DOHH2 (cell line): ENCODE measurements around the gene ASAP2.

Experiments used
- H3F3A ChIP-seq: fragments of 200-600 bp; sonication (generic), shearing (Covaris generic); 2 replicates; pipeline ENCODE4 v1.6.0; 2016; ENCODE audit warnings: antibody characterized with exemption, mild to moderate bottlenecking; ENCODE audit not compliant: control insufficient read depth, insufficient read depth
- H3K27ac ChIP-seq: fragments of 200-600 bp; sonication (generic); 2 replicates; pipeline ENCODE4 v1.5.1; 2014; ENCODE audit warnings: low read depth, mild to moderate bottlenecking, low read length, moderate library complexity
- H3K27me3 ChIP-seq: fragments of 200-600 bp; sonication (generic); 2 replicates; pipeline ENCODE4 v1.6.1; 2014; ENCODE audit warnings: mild to moderate bottlenecking, low read length, mixed read lengths; ENCODE audit not compliant: control insufficient read depth
- H3K36me3 ChIP-seq: fragments of 200-600 bp; sonication (generic); 2 replicates; pipeline ENCODE4 v1.6.1; 2014; ENCODE audit warnings: mild to moderate bottlenecking, low read length, moderate library complexity, mixed read lengths; ENCODE audit not compliant: control insufficient read depth
- H3K4me1 ChIP-seq: fragments of 200-600 bp; sonication (generic); 2 replicates; pipeline ENCODE4 v1.6.1; 2014; ENCODE audit warnings: mild to moderate bottlenecking, low read length, mixed read lengths; ENCODE audit not compliant: control insufficient read depth
- H3K4me2 ChIP-seq: fragments of 200-600 bp; sonication (generic); 2 replicates; pipeline ENCODE4 v1.6.0; 2014; ENCODE audit warnings: mild to moderate bottlenecking, low read length, moderate library complexity
- H3K4me3 ChIP-seq: fragments of 200-600 bp; sonication (generic); 2 replicates; pipeline ENCODE4 v1.5.1; 2014; ENCODE audit warnings: mild to moderate bottlenecking, low read length, mixed read lengths
- H3K79me2 ChIP-seq: fragments of 200-600 bp; sonication (generic); 2 replicates; pipeline ENCODE4 v1.6.1; 2014; ENCODE audit warnings: mild to moderate bottlenecking, low read length, mixed read lengths; ENCODE audit not compliant: control insufficient read depth
- H3K9me2 ChIP-seq: fragments of 200-600 bp; sonication (generic); replicated peaks from 2 replicates; pipeline ENCODE4 v1.6.1; 2014; ENCODE audit warnings: mild to moderate bottlenecking, low read length, mixed read lengths; ENCODE audit not compliant: control insufficient read depth
- H3K9me3 ChIP-seq: fragments of 200-600 bp; sonication (generic); 2 replicates; pipeline ENCODE4 v1.6.1; 2014; ENCODE audit warnings: antibody characterized with exemption, low read length, mixed read lengths; ENCODE audit not compliant: control insufficient read depth, insufficient read depth
- H4K20me1 ChIP-seq: fragments of 200-600 bp; sonication (generic); 2 replicates; pipeline ENCODE4 v1.6.0; 2014; ENCODE audit warnings: low read depth, mild to moderate bottlenecking, antibody characterized with exemption, low read length, moderate library complexity; ENCODE audit not compliant: control insufficient read depth, insufficient read depth
- EZH2phosphoT487 ChIP-seq: fragments of 200-600 bp; sonication (generic); IDR thresholded peaks from 2 replicates; pipeline ENCODE4 v1.6.1; 2017; ENCODE audit warnings: borderline replicate concordance, mild to moderate bottlenecking, antibody characterized with exemption, low read length, moderate library complexity, mixed read lengths
- TF ChIP-seq, protein P1 (sequence below): fragments of 200-600 bp; sonication (generic); IDR thresholded peaks from one replicate; pipeline ENCODE4 v1.5.1; 2014; ENCODE audit warnings: antibody characterized with exemption, mild to moderate bottlenecking, low read depth, low read length; ENCODE audit not compliant: poor library complexity, severe bottlenecking

The ASAP2 gene

GRCh38 chr2:9252002-9252357 is 45.4 kb downstream of the ASAP2 start:
- no peaks in the 10 kb centered on the region for H3K9me2 ChIP-seq
- H3K36me3 ChIP-seq, result no peaks in the 10 kb centered on the region
- H3K4me1 ChIP-seq, result no peaks in the 10 kb centered on the region
- H4K20me1 ChIP-seq, result no peaks in the 10 kb centered on the region
- no peaks in the 10 kb centered on the region for H3F3A ChIP-seq
- H3K4me3 ChIP-seq, result no peak overlapping the region
- H3K9me3 ChIP-seq, result no peaks in the 10 kb centered on the region
- peaks cover 4% of the 10 kb centered on the region; the same call in 1 of the 2 replicates for H3K27me3 ChIP-seq
- no peaks in the 10 kb centered on the region for H3K79me2 ChIP-seq
- TF ChIP-seq EZH2phosphoT487, result no peak
- TF ChIP-seq, protein P1, sequence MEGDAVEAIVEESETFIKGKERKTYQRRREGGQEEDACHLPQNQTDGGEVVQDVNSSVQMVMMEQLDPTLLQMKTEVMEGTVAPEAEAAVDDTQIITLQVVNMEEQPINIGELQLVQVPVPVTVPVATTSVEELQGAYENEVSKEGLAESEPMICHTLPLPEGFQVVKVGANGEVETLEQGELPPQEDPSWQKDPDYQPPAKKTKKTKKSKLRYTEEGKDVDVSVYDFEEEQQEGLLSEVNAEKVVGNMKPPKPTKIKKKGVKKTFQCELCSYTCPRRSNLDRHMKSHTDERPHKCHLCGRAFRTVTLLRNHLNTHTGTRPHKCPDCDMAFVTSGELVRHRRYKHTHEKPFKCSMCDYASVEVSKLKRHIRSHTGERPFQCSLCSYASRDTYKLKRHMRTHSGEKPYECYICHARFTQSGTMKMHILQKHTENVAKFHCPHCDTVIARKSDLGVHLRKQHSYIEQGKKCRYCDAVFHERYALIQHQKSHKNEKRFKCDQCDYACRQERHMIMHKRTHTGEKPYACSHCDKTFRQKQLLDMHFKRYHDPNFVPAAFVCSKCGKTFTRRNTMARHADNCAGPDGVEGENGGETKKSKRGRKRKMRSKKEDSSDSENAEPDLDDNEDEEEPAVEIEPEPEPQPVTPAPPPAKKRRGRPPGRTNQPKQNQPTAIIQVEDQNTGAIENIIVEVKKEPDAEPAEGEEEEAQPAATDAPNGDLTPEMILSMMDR, result no peak
- H3K27ac ChIP-seq, result no peak overlapping the region
- no peak overlapping the region for H3K4me2 ChIP-seq

DNA sequence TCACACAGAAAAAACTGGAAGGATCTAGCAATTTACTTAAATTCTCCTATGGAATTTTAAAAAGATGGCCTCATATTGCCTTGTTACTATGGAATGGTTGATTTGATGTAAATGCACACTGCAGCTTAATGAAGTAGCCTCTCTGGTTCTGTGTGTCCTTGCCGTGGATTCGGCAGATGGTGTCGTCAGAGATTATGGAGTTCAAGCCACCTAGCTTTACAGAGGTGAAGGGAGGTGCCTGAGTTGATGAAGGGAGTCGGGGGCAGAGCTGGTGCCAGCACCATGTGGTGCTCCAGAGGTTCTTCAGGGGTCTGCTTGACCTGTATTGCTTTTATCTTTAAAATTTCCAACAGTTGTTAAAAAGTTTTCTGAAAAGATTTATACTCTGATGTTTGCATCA is 48.8 kb downstream of the ASAP2 start:
- H4K20me1 ChIP-seq, result no peaks in the 10 kb centered on the region
- H3K79me2 ChIP-seq, result no peaks in the 10 kb centered on the region
- H3K4me2 ChIP-seq, result no peak overlapping the region
- no peaks in the 10 kb centered on the region for H3K9me3 ChIP-seq
- H3K27me3 ChIP-seq, result no peaks in the 10 kb centered on the region
- no peaks in the 10 kb centered on the region for H3K36me3 ChIP-seq
- H3K4me3 ChIP-seq, result no peak overlapping the region
- no peak overlapping the region for H3K27ac ChIP-seq
- H3F3A ChIP-seq, result no peaks in the 10 kb centered on the region
- H3K4me1 ChIP-seq, result no peaks in the 10 kb centered on the region
- TF ChIP-seq EZH2phosphoT487, result no peak
- TF ChIP-seq, protein P1, result no peak
- no peaks in the 10 kb centered on the region for H3K9me2 ChIP-seq

- Histone ChIP-seq H3K4me1 (no peaks in the 10 kb centered on the region), H3K4me3 (no peak overlapping the region), H3K27me3 (no peaks in the 10 kb centered on the region), H4K20me1 (no peaks in the 10 kb centered on the region), H3K79me2 (no peaks in the 10 kb centered on the region), H3K4me2 (no peak overlapping the region), H3F3A (no peaks in the 10 kb centered on the region), H3K9me3 (no peaks in the 10 kb centered on the region), H3K36me3 (no peaks in the 10 kb centered on the region), H3K27ac (no peak overlapping the region), H3K9me2 (no peaks in the 10 kb centered on the region)
- TF ChIP-seq, protein P1, result no peak
- no peak for TF ChIP-seq EZH2phosphoT487
Observed at GRCh38 chr2:9256147-9256546, 49.5 kb downstream of the ASAP2 start.
